Panc1 (cell line): ENCODE data around the gene TRPC3. TPM values are rescaled to one million over a fixed set of nuclear protein-coding genes. Genes with fewer than 3 reads are reported as not detected.

Source experiments
- ATAC-seq: fragments of 200-7000 bp; cut with Tn5 transposase; 2 replicates; pipeline ENCODE4 v1.9.1; 2020; ENCODE audit warnings: mild to moderate bottlenecking, moderate library complexity
- BruUV-seq: library from RNA; stranded (reverse); fragments of 400-500 nt; replicated peaks from 2 replicates; lab custom pipeline; 2021; lab: Mats Ljungman, UMichigan
- CTCF ChIA-PET: fragments of 300-600 bp; sonication (Branson Sonifier 250); formaldehyde crosslinking; loops from one replicate; lab custom pipeline; 2022; ENCODE audit warnings: antibody characterized with exemption; lab: Charles Lee
- POLR2A ChIA-PET: fragments of 300-600 bp; sonication (Branson Sonifier 250); formaldehyde crosslinking; loops from one replicate; lab custom pipeline; 2022; ENCODE audit warnings: antibody characterized with exemption; lab: Charles Lee
- DNase-seq: peaks from one replicate; pipeline ENCODE4 v3.0.0-alpha.2; 2010; ENCODE audit warnings: low read depth, low spot score
- H3K27ac ChIP-seq: 2 replicates; pipeline ENCODE4 v1.5.1; 2011; ENCODE audit warnings: mild to moderate bottlenecking, low read length, inconsistent platforms
- H3K27me3 ChIP-seq: fragments of 200-500 bp; sonication (Bioruptor generic); 2 replicates; pipeline ENCODE4 v1.6.0; 2014; ENCODE audit warnings: low read length, inconsistent platforms; ENCODE audit not compliant: control insufficient read depth, insufficient read depth
- H3K36me3 ChIP-seq: fragments of 200-500 bp; sonication (Bioruptor generic); 2 replicates; pipeline ENCODE4 v1.5.1; 2014; ENCODE audit warnings: inconsistent platforms, mild to moderate bottlenecking, low read length, moderate library complexity; ENCODE audit not compliant: control insufficient read depth, insufficient read depth
- H3K4me1 ChIP-seq: 2 replicates; pipeline ENCODE4 v1.5.1; 2011; ENCODE audit warnings: inconsistent platforms, mild to moderate bottlenecking, low read length, moderate library complexity; ENCODE audit not compliant: control insufficient read depth, insufficient read depth
- H3K4me3 ChIP-seq, 2 experiments: 2 replicates each; pipeline ENCODE4 v1.5.1; 2011 to 2012; ENCODE audit warnings: low read depth in 2 of 2, low read length in 2 of 2, mild to moderate bottlenecking in 2 of 2, inconsistent platforms in 1 of 2, moderate library complexity in 1 of 2
- H3K9me3 ChIP-seq: fragments of 200-500 bp; sonication (Bioruptor generic); 2 replicates; pipeline ENCODE4 v1.5.1; 2014; ENCODE audit warnings: low read depth, mild to moderate bottlenecking, inconsistent platforms, low read length, moderate library complexity; ENCODE audit not compliant: control insufficient read depth, insufficient read depth
- POLR2AphosphoS5 ChIP-seq: IDR thresholded peaks from 2 replicates; pipeline ENCODE4 v1.6.1; 2012; ENCODE audit warnings: mild to moderate bottlenecking, low read depth, low read length, moderate library complexity
- SIN3A ChIP-seq: IDR thresholded peaks from 2 replicates; pipeline ENCODE4 v1.6.1; 2012; ENCODE audit warnings: low read depth, mild to moderate bottlenecking, low read length, moderate library complexity, borderline replicate concordance; ENCODE audit not compliant: insufficient read depth
- TCF7L2 ChIP-seq: IDR thresholded peaks from 2 replicates; pipeline ENCODE4 v1.6.1; 2011; ENCODE audit warnings: mild to moderate bottlenecking, low read depth, low read length, inconsistent platforms
- in situ Hi-C: cut with HindIII; loops from 2 replicates; pipeline ENCODE4 v1.10.0; 2016; ENCODE audit warnings: low sequenced_read_pairs, low pct_unique_long_range_greater_than_20kb
- intact Hi-C: fragments of 100-400 bp; cut with micrococcal nuclease; formaldehyde crosslinking; loops from one replicate; pipeline ENCODE4 v1.10.0; 2022; ENCODE audit not compliant: unreplicated experiment
- total RNA-seq: library from RNA; stranded (reverse); gene quantifications from one replicate; pipeline ENCODE4 v1.2.1, GENCODE V29; 2021; ENCODE audit not compliant: unreplicated experiment
- TF ChIP-seq, protein P1 (sequence below), 2 experiments: IDR thresholded peaks; 2 replicates each; pipeline ENCODE4 v1.6.1; 2011 to 2012; ENCODE audit warnings: low read depth in 2 of 2, control low read depth in 1 of 2, low read length in 1 of 2, mild to moderate bottlenecking in 1 of 2, moderate library complexity in 1 of 2; ENCODE audit not compliant: insufficient read depth in 1 of 2
- TF ChIP-seq, protein P2 (sequence below): fragments of 450-650 bp; IDR thresholded peaks from 2 replicates; pipeline ENCODE4 v1.5.1; 2017; ENCODE audit warnings: mild to moderate bottlenecking

TRPC3 gene
- total RNA-seq, 1 experiment from 2014 or later, result 0.08 TPM

DNA sequence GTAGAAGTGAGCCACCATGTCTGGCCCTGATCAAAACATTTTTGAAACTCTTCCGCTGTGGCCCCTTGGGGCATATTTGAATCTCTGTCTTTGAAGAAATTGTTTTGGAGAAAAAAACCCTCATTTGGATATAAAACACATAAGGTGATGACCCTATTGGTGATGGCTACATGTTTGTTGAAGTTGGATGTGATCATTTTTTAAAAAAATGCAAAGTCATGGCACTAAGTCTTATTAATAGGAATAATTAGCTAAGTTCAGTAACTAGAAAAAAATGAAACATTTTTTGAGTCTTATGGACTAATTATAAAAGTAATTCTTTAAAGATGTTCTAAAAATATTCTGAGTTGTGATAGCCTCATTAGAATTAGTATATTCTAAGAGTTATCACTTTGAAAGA is 63.7 kb downstream of the TRPC3 start:
- TF ChIP-seq, protein P1, sequence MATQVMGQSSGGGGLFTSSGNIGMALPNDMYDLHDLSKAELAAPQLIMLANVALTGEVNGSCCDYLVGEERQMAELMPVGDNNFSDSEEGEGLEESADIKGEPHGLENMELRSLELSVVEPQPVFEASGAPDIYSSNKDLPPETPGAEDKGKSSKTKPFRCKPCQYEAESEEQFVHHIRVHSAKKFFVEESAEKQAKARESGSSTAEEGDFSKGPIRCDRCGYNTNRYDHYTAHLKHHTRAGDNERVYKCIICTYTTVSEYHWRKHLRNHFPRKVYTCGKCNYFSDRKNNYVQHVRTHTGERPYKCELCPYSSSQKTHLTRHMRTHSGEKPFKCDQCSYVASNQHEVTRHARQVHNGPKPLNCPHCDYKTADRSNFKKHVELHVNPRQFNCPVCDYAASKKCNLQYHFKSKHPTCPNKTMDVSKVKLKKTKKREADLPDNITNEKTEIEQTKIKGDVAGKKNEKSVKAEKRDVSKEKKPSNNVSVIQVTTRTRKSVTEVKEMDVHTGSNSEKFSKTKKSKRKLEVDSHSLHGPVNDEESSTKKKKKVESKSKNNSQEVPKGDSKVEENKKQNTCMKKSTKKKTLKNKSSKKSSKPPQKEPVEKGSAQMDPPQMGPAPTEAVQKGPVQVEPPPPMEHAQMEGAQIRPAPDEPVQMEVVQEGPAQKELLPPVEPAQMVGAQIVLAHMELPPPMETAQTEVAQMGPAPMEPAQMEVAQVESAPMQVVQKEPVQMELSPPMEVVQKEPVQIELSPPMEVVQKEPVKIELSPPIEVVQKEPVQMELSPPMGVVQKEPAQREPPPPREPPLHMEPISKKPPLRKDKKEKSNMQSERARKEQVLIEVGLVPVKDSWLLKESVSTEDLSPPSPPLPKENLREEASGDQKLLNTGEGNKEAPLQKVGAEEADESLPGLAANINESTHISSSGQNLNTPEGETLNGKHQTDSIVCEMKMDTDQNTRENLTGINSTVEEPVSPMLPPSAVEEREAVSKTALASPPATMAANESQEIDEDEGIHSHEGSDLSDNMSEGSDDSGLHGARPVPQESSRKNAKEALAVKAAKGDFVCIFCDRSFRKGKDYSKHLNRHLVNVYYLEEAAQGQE (IDR thresholded peaks at IDR 0.05; ENCODE audit: insufficient read depth in 1 of 2, low read depth in 2 of 2, low read length in 1 of 2), result no peak
- CTCF ChIA-PET, result no interaction called here
- in situ Hi-C loops, result no loop called here
- intact Hi-C loops, result no loop called here
- Histone ChIP-seq H3K36me3 (no peaks in the 10 kb centered on the region), H3K27me3 (no peaks in the 10 kb centered on the region), H3K27ac (no peak overlapping the region), H3K4me1 (no peaks in the 10 kb centered on the region), H3K4me3 (no peak overlapping the region), H3K9me3 (no peaks in the 10 kb centered on the region)
- POLR2A ChIA-PET, result no interaction called here
- BruUV-seq, result no TSS peak
- ATAC-seq (no peak), DNase-seq (no peak)

DNA sequence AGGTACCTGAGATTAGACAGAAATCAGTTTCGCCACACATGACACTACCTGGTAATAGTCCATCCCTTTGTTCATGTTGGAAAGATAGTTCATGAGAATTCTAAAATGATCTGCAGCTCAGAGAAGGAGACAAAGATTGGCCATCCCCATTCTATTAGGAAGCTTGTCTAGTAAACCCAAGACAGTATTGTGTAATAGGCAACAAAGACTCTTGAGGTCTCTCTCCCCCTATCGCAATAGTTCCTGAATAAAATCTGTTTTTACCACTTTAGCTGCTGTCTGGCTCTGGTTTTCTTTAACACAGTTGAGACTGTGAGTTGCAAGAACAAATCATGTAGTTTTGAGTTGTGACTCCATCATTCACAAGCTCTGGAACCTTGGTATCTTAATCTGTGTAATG is 66.7 kb downstream of the TRPC3 start:
- intact Hi-C loops, result no loop called here
- ATAC-seq (no peak), DNase-seq (no peak)
- ChIA-PET POLR2A (no interaction called here), CTCF (no interaction called here)
- in situ Hi-C loops, result no loop called here
- no peaks in the 10 kb centered on the region; the same call in 1 of the 2 replicates for H3K27me3 ChIP-seq
- H3K4me3 ChIP-seq, result no peak overlapping the region
- H3K27ac ChIP-seq, result no peak overlapping the region
- no peak for TF ChIP-seq SIN3A
- no peak for TF ChIP-seq TCF7L2
- TF ChIP-seq, protein P2, sequence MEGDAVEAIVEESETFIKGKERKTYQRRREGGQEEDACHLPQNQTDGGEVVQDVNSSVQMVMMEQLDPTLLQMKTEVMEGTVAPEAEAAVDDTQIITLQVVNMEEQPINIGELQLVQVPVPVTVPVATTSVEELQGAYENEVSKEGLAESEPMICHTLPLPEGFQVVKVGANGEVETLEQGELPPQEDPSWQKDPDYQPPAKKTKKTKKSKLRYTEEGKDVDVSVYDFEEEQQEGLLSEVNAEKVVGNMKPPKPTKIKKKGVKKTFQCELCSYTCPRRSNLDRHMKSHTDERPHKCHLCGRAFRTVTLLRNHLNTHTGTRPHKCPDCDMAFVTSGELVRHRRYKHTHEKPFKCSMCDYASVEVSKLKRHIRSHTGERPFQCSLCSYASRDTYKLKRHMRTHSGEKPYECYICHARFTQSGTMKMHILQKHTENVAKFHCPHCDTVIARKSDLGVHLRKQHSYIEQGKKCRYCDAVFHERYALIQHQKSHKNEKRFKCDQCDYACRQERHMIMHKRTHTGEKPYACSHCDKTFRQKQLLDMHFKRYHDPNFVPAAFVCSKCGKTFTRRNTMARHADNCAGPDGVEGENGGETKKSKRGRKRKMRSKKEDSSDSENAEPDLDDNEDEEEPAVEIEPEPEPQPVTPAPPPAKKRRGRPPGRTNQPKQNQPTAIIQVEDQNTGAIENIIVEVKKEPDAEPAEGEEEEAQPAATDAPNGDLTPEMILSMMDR, result no peak
- TF ChIP-seq, protein P1 (IDR thresholded peaks at IDR 0.05; ENCODE audit: insufficient read depth in 1 of 2, low read depth in 2 of 2, low read length in 1 of 2), result no peak
- no peak for TF ChIP-seq POLR2AphosphoS5
- no peaks in the 10 kb centered on the region for H3K4me1 ChIP-seq
- H3K9me3 ChIP-seq, result no peaks in the 10 kb centered on the region
- no TSS peak for BruUV-seq
- H3K36me3 ChIP-seq, result no peaks in the 10 kb centered on the region; the same call in 1 of the 2 replicates
